GM12892 (cell line): Measurements from ENCODE around the gene TSPAN15.

ENCODE experiments used
- POLR2A ChIP-seq: IDR thresholded peaks from 2 replicates; pipeline ENCODE4 v1.6.1; 2011; ENCODE audit warnings: low read depth, low read length, control low read depth
- POLR2AphosphoS5 ChIP-seq: IDR thresholded peaks from 2 replicates; pipeline ENCODE4 v1.6.1; 2011; ENCODE audit warnings: low read depth, low read length, control low read depth

- TF ChIP-seq POLR2AphosphoS5, result no peak
- no peak for TF ChIP-seq POLR2A
Measured at GRCh38 chr10:69500864-69501468, 49.7 kb downstream of the TSPAN15 start.
